ENCODE results near the gene C1orf35. TPM values are rescaled to one million over a fixed set of nuclear protein-coding genes. Genes with fewer than 3 reads are reported as not detected.
A peak's percentile ranks its signal among the peaks of the same experiment; 100 is the strongest.

The C1orf35 gene
- total RNA-seq, 1 donor from 2014 or later = 27.5 TPM

- H3K4me3 Mint-ChIP-seq = peak overlapping the region; percentile 93
- H3K27me3 Mint-ChIP-seq = peaks cover 2% of the 10 kb centered on the region
- DNase-seq = peak; percentile 62
- intact Hi-C loops (cut with micrococcal nuclease) = loop anchor here (10.0 kb wide), 1 partner anchor 336 kb away; no protein-coding TSS in a partner anchor
- peak overlapping the region; percentile 74 for H3K27ac Mint-ChIP-seq
- H3K4me1 Mint-ChIP-seq = peaks cover 22% of the 10 kb centered on the region
- peaks cover 38% of the 10 kb centered on the region for H3K36me3 Mint-ChIP-seq (ENCODE audit: low read depth)
- H3K9me3 Mint-ChIP-seq = no peaks in the 10 kb centered on the region
Observed at GRCh38 chr1:228100822-228101613, 2.1 kb downstream of the C1orf35 start.

GRCh38 chr1:228099331-228099732 lies 3.8 kb downstream of the C1orf35 start:
- Mint-ChIP-seq H3K27me3 (peaks cover 2% of the 10 kb centered on the region), H3K4me1 (peaks cover 25% of the 10 kb centered on the region), H3K9me3 (peaks cover 8% of the 10 kb centered on the region), H3K4me3 (no peak overlapping the region), H3K36me3 (ENCODE audit: low read depth) (peaks cover 52% of the 10 kb centered on the region), H3K27ac (peak overlapping the region; percentile 51)
- DNase-seq = no peak
- intact Hi-C loops (cut with micrococcal nuclease) = no loop called here

GRCh38 chr1:228098323-228098931 lies 4.7 kb downstream of the C1orf35 start:
- H3K27ac Mint-ChIP-seq = no peak overlapping the region
- H3K27me3 Mint-ChIP-seq = peaks cover 2% of the 10 kb centered on the region
- peaks cover 58% of the 10 kb centered on the region for H3K36me3 Mint-ChIP-seq (ENCODE audit: low read depth)
- intact Hi-C loops (cut with micrococcal nuclease) = no loop called here
- no peak for DNase-seq
- H3K9me3 Mint-ChIP-seq = peaks cover 11% of the 10 kb centered on the region
- H3K4me3 Mint-ChIP-seq = no peak overlapping the region
- H3K4me1 Mint-ChIP-seq = peaks cover 18% of the 10 kb centered on the region

- intact Hi-C loops (cut with micrococcal nuclease) = no loop called here
- no peak overlapping the region for H3K4me3 Mint-ChIP-seq
- DNase-seq = no peak
- peaks cover 11% of the 10 kb centered on the region for H3K9me3 Mint-ChIP-seq
- H3K36me3 Mint-ChIP-seq (ENCODE audit: low read depth) = peaks cover 63% of the 10 kb centered on the region
- H3K27me3 Mint-ChIP-seq = no peaks in the 10 kb centered on the region
- no peak overlapping the region for H3K27ac Mint-ChIP-seq
- peaks cover 16% of the 10 kb centered on the region for H3K4me1 Mint-ChIP-seq
Observed at GRCh38 chr1:228097333-228098081, 5.6 kb downstream of the C1orf35 start.

- DNase-seq = no peak
- Mint-ChIP-seq H3K4me3 (no peak overlapping the region), H3K4me1 (peaks cover 16% of the 10 kb centered on the region), H3K27me3 (no peaks in the 10 kb centered on the region), H3K36me3 (ENCODE audit: low read depth) (peaks cover 71% of the 10 kb centered on the region), H3K9me3 (peaks cover 11% of the 10 kb centered on the region), H3K27ac (no peak overlapping the region)
- intact Hi-C loops (cut with micrococcal nuclease) = no loop called here
Observed at GRCh38 chr1:228096416-228097332, 6.5 kb downstream of the C1orf35 start.

GRCh38 chr1:228095938-228096337 lies 7.2 kb downstream of the C1orf35 start:
- Mint-ChIP-seq H3K27ac (no peak overlapping the region), H3K36me3 (ENCODE audit: low read depth) (peaks cover 73% of the 10 kb centered on the region)

GRCh38 chr1:228095161-228095560 lies 8.0 kb downstream of the C1orf35 start:
- intact Hi-C loops (cut with micrococcal nuclease) = no loop called here

More at GRCh38 chr1:228095938-228096337, 7.2 kb downstream of the C1orf35 start:
- no peak for DNase-seq
- Mint-ChIP-seq H3K4me1 (peaks cover 16% of the 10 kb centered on the region), H3K4me3 (no peak overlapping the region), H3K27me3 (no peaks in the 10 kb centered on the region), H3K9me3 (peaks cover 11% of the 10 kb centered on the region)
- intact Hi-C loops (cut with micrococcal nuclease) = no loop called here

GRCh38 chr1:228094432-228095016 lies 8.6 kb downstream of the C1orf35 start:
- Mint-ChIP-seq H3K27me3 (no peaks in the 10 kb centered on the region), H3K4me1 (peaks cover 21% of the 10 kb centered on the region), H3K9me3 (peaks cover 11% of the 10 kb centered on the region), H3K4me3 (no peak overlapping the region), H3K27ac (no peak overlapping the region), H3K36me3 (ENCODE audit: low read depth) (peaks cover 73% of the 10 kb centered on the region)
- no peak for DNase-seq
- intact Hi-C loops (cut with micrococcal nuclease) = no loop called here

More at GRCh38 chr1:228095161-228095560, 8.0 kb downstream of the C1orf35 start:
- no peak for DNase-seq
- no peaks in the 10 kb centered on the region for H3K27me3 Mint-ChIP-seq
- H3K9me3 Mint-ChIP-seq = peaks cover 11% of the 10 kb centered on the region
- H3K36me3 Mint-ChIP-seq (ENCODE audit: low read depth) = peaks cover 74% of the 10 kb centered on the region
- peaks cover 19% of the 10 kb centered on the region for H3K4me1 Mint-ChIP-seq
- no peak overlapping the region for H3K27ac Mint-ChIP-seq
- H3K4me3 Mint-ChIP-seq = no peak overlapping the region

GRCh38 chr1:228093050-228093906 lies 9.8 kb downstream of the C1orf35 start:
- Mint-ChIP-seq H3K9me3 (peaks cover 11% of the 10 kb centered on the region), H3K27ac (no peak overlapping the region), H3K4me3 (no peak overlapping the region), H3K4me1 (peaks cover 27% of the 10 kb centered on the region), H3K36me3 (ENCODE audit: low read depth) (peaks cover 72% of the 10 kb centered on the region), H3K27me3 (no peaks in the 10 kb centered on the region)
- intact Hi-C loops (cut with micrococcal nuclease) = no loop called here
- no peak for DNase-seq

- Mint-ChIP-seq H3K4me3 (no peak overlapping the region), H3K4me1 (peaks cover 35% of the 10 kb centered on the region), H3K36me3 (ENCODE audit: low read depth) (peaks cover 71% of the 10 kb centered on the region), H3K27me3 (no peaks in the 10 kb centered on the region), H3K27ac (no peak overlapping the region), H3K9me3 (peaks cover 11% of the 10 kb centered on the region)
- DNase-seq = no peak
- intact Hi-C loops (cut with micrococcal nuclease) = no loop called here
Observed at GRCh38 chr1:228092342-228093049, 10.6 kb downstream of the C1orf35 start.

GRCh38 chr1:228091084-228091483 lies 12.0 kb downstream of the C1orf35 start:
- no peak for DNase-seq
- H3K27ac Mint-ChIP-seq = peak overlapping the region; percentile 17
- H3K36me3 Mint-ChIP-seq (ENCODE audit: low read depth) = peaks cover 65% of the 10 kb centered on the region

More at GRCh38 chr1:228091084-228091483, 12.0 kb downstream of the C1orf35 start:
- H3K27me3 Mint-ChIP-seq = no peaks in the 10 kb centered on the region
- H3K9me3 Mint-ChIP-seq = peaks cover 11% of the 10 kb centered on the region
- intact Hi-C loops (cut with micrococcal nuclease) = no loop called here
- peak overlapping the region; percentile 2 for H3K4me3 Mint-ChIP-seq
- peaks cover 44% of the 10 kb centered on the region for H3K4me1 Mint-ChIP-seq

All from activated CD4-positive, alpha-beta T cell treated with anti-CD3 and anti-CD28 coated beads, Interleukin-2, amount 10 ng/mL, durations not matched to agents 24 days and 14 days (primary cell).